Lower lobe of right lung (tissue), 2 donors: ENCODE results near the gene MED6. TPM values are rescaled to one million over a fixed set of nuclear protein-coding genes. Genes with fewer than 3 reads are reported as not detected.

Experiments used
- ATAC-seq, 2 donors: fragments of 200-7000 bp; cut with Tn5 transposase; one replicate each; pipeline ENCODE4 v1.9.1; 2020 to 2022; ENCODE audit warnings: mild to moderate bottlenecking in 2 of 2, moderate library complexity in 2 of 2
- DNase-seq: peaks from one replicate; pipeline ENCODE4 v3.0.0-alpha.2; 2020
- H3K27ac ChIP-seq: fragments of 200-600 bp; one replicate; pipeline ENCODE4 v1.8.0; 2022
- H3K27me3 ChIP-seq: fragments of 200-600 bp; one replicate; pipeline ENCODE4 v1.8.0; 2022; ENCODE audit warnings: low read depth
- H3K36me3 ChIP-seq: fragments of 200-600 bp; one replicate; pipeline ENCODE4 v1.8.0; 2022; ENCODE audit warnings: mild to moderate bottlenecking
- H3K4me1 ChIP-seq: fragments of 200-600 bp; one replicate; pipeline ENCODE4 v1.8.0; 2022
- H3K4me3 ChIP-seq: fragments of 200-600 bp; one replicate; pipeline ENCODE4 v1.8.0; 2022; ENCODE audit warnings: mild to moderate bottlenecking
- H3K9me3 ChIP-seq: fragments of 200-600 bp; one replicate; pipeline ENCODE4 v1.8.0; 2022
- CTCF ChIP-seq: fragments of 200-600 bp; IDR thresholded peaks from one replicate; pipeline ENCODE4 v1.8.0; 2022; ENCODE audit warnings: antibody characterized with exemption, mild to moderate bottlenecking
- intact Hi-C: fragments of 100-400 bp; cut with DNase I; formaldehyde crosslinking; loops from one replicate; pipeline ENCODE4 v1.11.0; 2022
- total RNA-seq: library from RNA; stranded (reverse); fragmentation: NEBNext Ultra II Directional; extraction: Animal tissue kit (Norgen Biotek cat#: 25700); gene quantifications from one replicate; pipeline ENCODE4 v1.2.1, GENCODE V29; 2021
- donor health status: DM: no; HTN: yes; CAD: no; lungs with severe emphysema.

The MED6 gene
- total RNA-seq, 1 donor from 2014 or later = 28.8 TPM

GRCh38 chr14:70573050-70573449, 27.4 kb downstream of the MED6 start:
- intact Hi-C loops = no loop called here
- H3K36me3 ChIP-seq = no peaks in the 10 kb centered on the region
- TF ChIP-seq CTCF = no peak
- no peaks in the 10 kb centered on the region for H3K27me3 ChIP-seq
- no peaks in the 10 kb centered on the region for H3K4me1 ChIP-seq
- ATAC-seq (no peak), DNase-seq (no peak)
- H3K4me3 ChIP-seq = no peak overlapping the region
- no peak overlapping the region for H3K27ac ChIP-seq
- H3K9me3 ChIP-seq = no peaks in the 10 kb centered on the region

- no peak for ATAC-seq
- Histone ChIP-seq H3K9me3 (no peaks in the 10 kb centered on the region), H3K4me1 (no peaks in the 10 kb centered on the region), H3K27ac (no peak overlapping the region), H3K4me3 (no peak overlapping the region), H3K36me3 (peaks cover 5% of the 10 kb centered on the region), H3K27me3 (no peaks in the 10 kb centered on the region)
- intact Hi-C loops = no loop called here
- no peak for DNase-seq
- no peak for TF ChIP-seq CTCF
These were observed 29.3 kb downstream of the MED6 start for GRCh38 chr14:70571139-70571538.

GRCh38 chr14:70567791-70568190, 32.7 kb downstream of the MED6 start:
- no peak overlapping the region for H3K4me3 ChIP-seq
- H3K27ac ChIP-seq = no peak overlapping the region
- peak; percentile 23 for TF ChIP-seq CTCF
- ATAC-seq (no peak), DNase-seq (no peak)
- H3K36me3 ChIP-seq = peaks cover 26% of the 10 kb centered on the region
- intact Hi-C loops = no loop called here
- no peaks in the 10 kb centered on the region for H3K9me3 ChIP-seq
- no peaks in the 10 kb centered on the region for H3K27me3 ChIP-seq
- H3K4me1 ChIP-seq = no peaks in the 10 kb centered on the region

GRCh38 chr14:70563869-70564268, 36.6 kb downstream of the MED6 start:
- Histone ChIP-seq H3K9me3 (no peaks in the 10 kb centered on the region), H3K36me3 (peaks cover 26% of the 10 kb centered on the region), H3K4me1 (no peaks in the 10 kb centered on the region), H3K4me3 (no peak overlapping the region), H3K27me3 (no peaks in the 10 kb centered on the region), H3K27ac (no peak overlapping the region)
- intact Hi-C loops = no loop called here
- DNase-seq (no peak), ATAC-seq (no peak)
- TF ChIP-seq CTCF = no peak

GRCh38 chr14:70563417-70563816, 37.0 kb downstream of the MED6 start:
- Histone ChIP-seq H3K27ac (no peak overlapping the region), H3K4me3 (no peak overlapping the region), H3K4me1 (no peaks in the 10 kb centered on the region), H3K36me3 (peaks cover 26% of the 10 kb centered on the region), H3K9me3 (no peaks in the 10 kb centered on the region), H3K27me3 (no peaks in the 10 kb centered on the region)
- intact Hi-C loops = no loop called here
- ATAC-seq (no peak), DNase-seq (no peak)
- no peak for TF ChIP-seq CTCF

GRCh38 chr14:70558356-70558755, 42.1 kb downstream of the MED6 start:
- DNase-seq (no peak), ATAC-seq (no peak)
- peaks cover 3% of the 10 kb centered on the region for H3K36me3 ChIP-seq
- intact Hi-C loops = no loop called here
- H3K27me3 ChIP-seq = no peaks in the 10 kb centered on the region
- no peaks in the 10 kb centered on the region for H3K4me1 ChIP-seq
- no peak for TF ChIP-seq CTCF
- H3K9me3 ChIP-seq = no peaks in the 10 kb centered on the region
- H3K27ac ChIP-seq = no peak overlapping the region
- H3K4me3 ChIP-seq = no peak overlapping the region
